Occipital lobe (tissue), 2 donors: ENCODE measurements around the gene PDE4B. TPM values are rescaled to one million over a fixed set of nuclear protein-coding genes. Genes with fewer than 3 reads are reported as not detected.
"Not testable (repeated sequence)": the region's sequence is repeated elsewhere in the genome, so short reads cannot be mapped to it uniquely, and the experiment has no call there.

Experiments
- DNase-seq: peaks from one replicate; lab custom pipeline; 2025; lab: John Stamatoyannopoulos, UW
- total RNA-seq: library from RNA; depleted of rRNA; stranded (reverse); fragments of >200 nt; gene quantifications from one replicate; pipeline ENCODE4 v1.2.3, GENCODE V29; 2014

The PDE4B gene
- total RNA-seq, 1 donor from 2014 or later: 77.8 TPM

- DNase-seq: no peak
Observed at GRCh38 chr1:66383611-66384010, 590.9 kb downstream of the PDE4B start.

GRCh38 chr1:66384258-66384921 is 591.7 kb downstream of the PDE4B start:
- no peak for DNase-seq

GRCh38 chr1:66386712-66387111 is 594.0 kb downstream of the PDE4B start:
- no peak for DNase-seq

GRCh38 chr1:66388913-66389312 is 596.2 kb downstream of the PDE4B start:
- DNase-seq: no peak

GRCh38 chr1:66393586-66394287 is 601.0 kb downstream of the PDE4B start:
- DNase-seq: no peak

- no peak for DNase-seq
Observed at GRCh38 chr1:66394603-66395002, 601.9 kb downstream of the PDE4B start.

GRCh38 chr1:66395202-66396061 is 602.7 kb downstream of the PDE4B start:
- DNase-seq: no peak

GRCh38 chr1:66396212-66396890 is 603.7 kb downstream of the PDE4B start:
- DNase-seq: no peak

- no peak for DNase-seq
Observed at GRCh38 chr1:66397192-66397591, 604.5 kb downstream of the PDE4B start.

GRCh38 chr1:66399888-66400529 is 607.3 kb downstream of the PDE4B start:
- no peak for DNase-seq

- no peak for DNase-seq
Observed at GRCh38 chr1:66400660-66401059, 608.0 kb downstream of the PDE4B start.

- no peak for DNase-seq
Observed at GRCh38 chr1:66401244-66401643, 608.5 kb downstream of the PDE4B start.

GRCh38 chr1:66402194-66402593 is 609.5 kb downstream of the PDE4B start:
- DNase-seq: peak; percentile 4

GRCh38 chr1:66403007-66403731 is 610.5 kb downstream of the PDE4B start:
- DNase-seq: no peak

GRCh38 chr1:66405061-66405460 is 612.4 kb downstream of the PDE4B start:
- DNase-seq: no peak

- not testable (repeated sequence) for DNase-seq
Observed at GRCh38 chr1:66411449-66411848, 618.8 kb downstream of the PDE4B start.

GRCh38 chr1:66412704-66413103 is 620.0 kb downstream of the PDE4B start:
- DNase-seq: no peak

GRCh38 chr1:66413136-66413837 is 620.6 kb downstream of the PDE4B start:
- no peak for DNase-seq

- DNase-seq: no peak
Observed at GRCh38 chr1:66413838-66414175, 621.1 kb downstream of the PDE4B start.

- no peak for DNase-seq
Observed at GRCh38 chr1:66415281-66415680, 622.6 kb downstream of the PDE4B start.
